Uterus (tissue), 2 donors: Measurements from ENCODE around the gene ALDH9A1.

ENCODE experiments used
- CTCF ChIP-seq, 4 experiments: fragments of 200-600 bp in 2 of 4; fragments of 450-650 bp in 2 of 4; sonication (generic) in 2 of 4; IDR thresholded peaks; one replicate each; pipeline ENCODE4 v1.5.1; 2016 to 2019; ENCODE audit warnings: antibody characterized with exemption in 4 of 4, mild to moderate bottlenecking in 2 of 4, moderate library complexity in 1 of 4
- POLR2A ChIP-seq, 2 donors: fragments of 450-650 bp; IDR thresholded peaks; one replicate each; pipeline ENCODE4 v1.6.1; 2016; ENCODE audit warnings: antibody characterized with exemption in 2 of 2, mild to moderate bottlenecking in 1 of 2, moderate library complexity in 1 of 2

DNA sequence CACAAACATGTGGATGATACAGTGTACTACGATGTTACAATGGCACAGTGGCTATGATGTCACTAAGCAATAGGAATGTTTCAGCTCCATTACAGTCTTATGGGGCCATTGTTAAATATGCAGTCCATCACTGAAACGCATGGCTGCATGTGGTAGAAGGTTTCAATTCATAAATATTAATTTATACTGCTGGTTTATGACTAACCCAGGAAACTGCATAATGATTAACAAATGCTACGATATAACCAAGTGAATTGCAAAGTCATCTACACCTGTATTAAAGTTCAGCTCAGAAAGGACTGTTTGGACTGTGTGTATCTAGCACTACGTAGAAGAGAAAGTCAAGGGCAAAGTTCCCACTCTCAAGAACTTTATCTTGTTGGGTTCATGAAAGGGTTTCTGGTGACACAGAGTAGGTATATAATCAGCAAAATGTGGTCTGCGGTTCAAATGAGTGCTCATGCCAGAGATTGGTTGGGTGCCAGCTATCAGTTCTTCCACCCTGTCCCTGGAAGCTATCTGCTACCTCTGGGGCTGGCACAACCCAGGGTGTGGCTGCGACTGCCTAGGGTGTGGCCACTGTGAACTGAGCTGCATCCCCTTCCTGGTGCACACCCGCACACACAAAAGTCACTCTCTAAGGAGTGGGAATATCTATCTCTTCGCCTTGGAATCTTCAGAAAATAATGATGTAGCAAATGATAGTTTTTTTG is 52.6 kb downstream of the ALDH9A1 start:
- no peak for TF ChIP-seq CTCF (IDR thresholded peaks at IDR 0.05)
- TF ChIP-seq POLR2A (IDR thresholded peaks at IDR 0.05) = no peak
